ENCODE results near the gene TRIM24.

DNA sequence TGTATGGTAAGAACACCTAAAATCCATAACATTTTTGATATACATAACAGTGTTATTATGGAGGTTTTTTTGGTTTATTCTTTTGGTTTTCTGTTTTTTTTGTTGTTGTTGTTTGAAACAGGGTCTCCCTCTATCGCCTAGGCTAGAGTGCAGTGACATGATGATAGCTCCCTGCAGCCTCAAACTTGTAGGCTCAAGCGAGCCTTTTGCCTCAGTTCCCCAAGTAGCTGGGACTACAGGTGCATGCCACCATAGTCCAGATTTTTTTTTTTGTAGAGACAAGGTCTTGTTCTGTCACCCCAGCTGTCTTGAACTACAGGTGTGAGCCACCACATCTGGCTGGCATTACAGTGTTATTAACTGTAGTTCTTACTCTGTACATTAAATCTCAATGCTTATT, 83.7 kb downstream of the TRIM24 start:
- TF ChIP-seq EZH2 (IDR thresholded peaks at IDR 0.05; ENCODE audit: insufficient read depth, low read length), result no peak
- TF ChIP-seq, protein P1, sequence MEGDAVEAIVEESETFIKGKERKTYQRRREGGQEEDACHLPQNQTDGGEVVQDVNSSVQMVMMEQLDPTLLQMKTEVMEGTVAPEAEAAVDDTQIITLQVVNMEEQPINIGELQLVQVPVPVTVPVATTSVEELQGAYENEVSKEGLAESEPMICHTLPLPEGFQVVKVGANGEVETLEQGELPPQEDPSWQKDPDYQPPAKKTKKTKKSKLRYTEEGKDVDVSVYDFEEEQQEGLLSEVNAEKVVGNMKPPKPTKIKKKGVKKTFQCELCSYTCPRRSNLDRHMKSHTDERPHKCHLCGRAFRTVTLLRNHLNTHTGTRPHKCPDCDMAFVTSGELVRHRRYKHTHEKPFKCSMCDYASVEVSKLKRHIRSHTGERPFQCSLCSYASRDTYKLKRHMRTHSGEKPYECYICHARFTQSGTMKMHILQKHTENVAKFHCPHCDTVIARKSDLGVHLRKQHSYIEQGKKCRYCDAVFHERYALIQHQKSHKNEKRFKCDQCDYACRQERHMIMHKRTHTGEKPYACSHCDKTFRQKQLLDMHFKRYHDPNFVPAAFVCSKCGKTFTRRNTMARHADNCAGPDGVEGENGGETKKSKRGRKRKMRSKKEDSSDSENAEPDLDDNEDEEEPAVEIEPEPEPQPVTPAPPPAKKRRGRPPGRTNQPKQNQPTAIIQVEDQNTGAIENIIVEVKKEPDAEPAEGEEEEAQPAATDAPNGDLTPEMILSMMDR (IDR thresholded peaks at IDR 0.05; ENCODE audit: insufficient read depth, low read depth, low read length), result no peak

All from astrocyte (in vitro differentiated cells and primary cell).